SK-N-MC (cell line): Measurements from ENCODE around the gene ADGRE1.

Source experiments
- EZH2 ChIP-seq: fragments of 200-600 bp; sonication (generic); IDR thresholded peaks from one replicate; pipeline ENCODE4 v1.6.1; 2017; ENCODE audit warnings: antibody characterized with exemption
- FOXP2 ChIP-seq: optimal IDR thresholded peaks from 2 replicates; pipeline ENCODE3; 2011; ENCODE audit warnings: mild to moderate bottlenecking, moderate library complexity; ENCODE audit not compliant: insufficient read depth; ENCODE audit errors: extremely low read length, control extremely low read depth
- POLR2AphosphoS5 ChIP-seq: IDR thresholded peaks from 2 replicates; pipeline ENCODE4 v1.6.1; 2012; ENCODE audit warnings: mild to moderate bottlenecking, low read depth, low read length, borderline replicate concordance

- no peak for TF ChIP-seq POLR2AphosphoS5
- TF ChIP-seq EZH2: no peak
- no peak for TF ChIP-seq FOXP2
Observed at GRCh38 chr19:6856749-6857372, 30.5 kb upstream of the ADGRE1 start.
